K562 (cell line): ENCODE results near the gene EXOC3. TPM values are rescaled to one million over a fixed set of nuclear protein-coding genes. Genes with fewer than 3 reads are reported as not detected.

Source experiments
- BRD9 ChIP-seq: fragments of 450-650 bp; IDR thresholded peaks from 2 replicates; pipeline ENCODE4 v1.6.1; 2018; ENCODE audit warnings: low read depth; ENCODE audit not compliant: partially characterized antibody
- CEBPG ChIP-seq, 3 experiments: fragments of 200-800 bp in 1 of 3; sonication (Bioruptor generic) in 1 of 3; sonication (generic) in 1 of 3; formaldehyde crosslinking in 1 of 3; IDR thresholded peaks in 2 of 3; conservative IDR thresholded peaks in 1 of 3; 2 replicates each; pipeline versions ENCODE4 v1.6.1 to v1.8.0; 2016 to 2022; ENCODE audit warnings: missing compliant biosample characterization in 2 of 3, missing genetic modification characterization in 2 of 3, mild to moderate bottlenecking in 1 of 3, missing genetic modification reagents in 1 of 3
- DIDO1 ChIP-seq: fragments of 450-650 bp; IDR thresholded peaks from 2 replicates; pipeline ENCODE4 v1.6.1; 2016; ENCODE audit warnings: low read depth, missing biosample characterization, missing genetic modification characterization
- E2F8 ChIP-seq: fragments of 450-650 bp; IDR thresholded peaks from 2 replicates; pipeline ENCODE4 v1.7.1; 2018; ENCODE audit warnings: mild to moderate bottlenecking, low read depth; ENCODE audit not compliant: partially characterized antibody
- GTF2A2 ChIP-seq: IDR thresholded peaks from 2 replicates; pipeline ENCODE4 v1.6.1; 2016; ENCODE audit warnings: mild to moderate bottlenecking, missing genetic modification characterization, missing compliant biosample characterization
- GTF2F1 ChIP-seq: IDR thresholded peaks from 2 replicates; pipeline ENCODE4 v1.6.1; 2011; ENCODE audit warnings: low read depth, low read length, improper control_type of control experiment
- HNRNPUL1 ChIP-seq: fragments of 200-400 bp; formaldehyde crosslinking; IDR thresholded peaks from 2 replicates; pipeline ENCODE4 v1.6.1; 2017; ENCODE audit warnings: low read length
- RBM39 ChIP-seq: fragments of 200-400 bp; formaldehyde crosslinking; optimal IDR thresholded peaks from 2 replicates; pipeline ENCODE3; 2018; ENCODE audit warnings: low read depth, low read length
- RFX1 ChIP-seq: fragments of 450-650 bp; IDR thresholded peaks from 2 replicates; pipeline ENCODE4 v1.6.1; 2016; ENCODE audit warnings: mild to moderate bottlenecking, moderate library complexity
- SUPT5H ChIP-seq: fragments of 450-650 bp; IDR thresholded peaks from 2 replicates; pipeline ENCODE4 v1.6.1; 2016
- TCF7L2 ChIP-seq: fragments of 150-350 bp; IDR thresholded peaks from 2 replicates; pipeline ENCODE4 v1.6.1; 2016; ENCODE audit warnings: low read depth, mild to moderate bottlenecking, low read length, moderate library complexity
- XRCC5 ChIP-seq: fragments of 200-400 bp; formaldehyde crosslinking; IDR thresholded peaks from 2 replicates; pipeline ENCODE4 v1.6.1; 2017; ENCODE audit warnings: low read depth, mild to moderate bottlenecking, low read length
- ZKSCAN3 ChIP-seq: fragments of 250-450 bp; sonication (Bioruptor Pico); IDR thresholded peaks from 2 replicates; pipeline ENCODE4 v1.4.0; 2020
- ZNF316 ChIP-seq: fragments of 450-650 bp; IDR thresholded peaks from 2 replicates; pipeline ENCODE4 v1.6.1; 2016
- ZNF551 ChIP-seq: fragments of 250-450 bp; sonication (Bioruptor Pico); IDR thresholded peaks from 2 replicates; pipeline ENCODE4 v1.5.0; 2021; ENCODE audit warnings: mild to moderate bottlenecking, moderate library complexity
- ZNF561 ChIP-seq: fragments of 450-650 bp; formaldehyde crosslinking; conservative IDR thresholded peaks from 2 replicates; pipeline ENCODE4 v1.4.0; 2020; ENCODE audit warnings: mild to moderate bottlenecking, moderate library complexity
- ZNF655 ChIP-seq: fragments of 250-450 bp; sonication (Bioruptor Pico); IDR thresholded peaks from 2 replicates; pipeline ENCODE4 v1.5.0; 2021
- polyA plus RNA-seq, 8 experiments: library from polyadenylated mRNA; depleted of rRNA in 4 of 8; stranded (reverse) in 5 of 8; unstranded in 3 of 8; fragments of >200 nt; fragmentation: Nextera tagmentation in 2 of 8; fragmentation: Illumina TruSeq in 1 of 8; extraction: Ambion mirVana in 2 of 8; extraction: Trizol in 1 of 8; gene quantifications; 2 replicates each; pipeline versions ENCODE4 v1.2.1 to v1.2.3, GENCODE V29; 2011 to 2014; ENCODE audit warnings: inconsistent platforms in 1 of 8, missing spikeins in 1 of 8
- total RNA-seq, 7 experiments: library from RNA; depleted of rRNA in 6 of 7; stranded (reverse); fragments of >200 nt in 6 of 7; fragmentation: Illumina TruSeq in 2 of 7; extraction: Trizol in 2 of 7; gene quantifications; 2 replicates each; pipeline versions ENCODE4 v1.2.1 to v1.2.3, GENCODE V29; 2011 to 2021; ENCODE audit warnings: low replicate concordance in 1 of 7

The EXOC3 gene
- total and polyA plus RNA-seq, 9 of the 15 experiments (the other 6 are each of a cell fraction or from before 2014, with no cell fraction given): 1.4 to 41.9 (median 22.4) TPM

DNA sequence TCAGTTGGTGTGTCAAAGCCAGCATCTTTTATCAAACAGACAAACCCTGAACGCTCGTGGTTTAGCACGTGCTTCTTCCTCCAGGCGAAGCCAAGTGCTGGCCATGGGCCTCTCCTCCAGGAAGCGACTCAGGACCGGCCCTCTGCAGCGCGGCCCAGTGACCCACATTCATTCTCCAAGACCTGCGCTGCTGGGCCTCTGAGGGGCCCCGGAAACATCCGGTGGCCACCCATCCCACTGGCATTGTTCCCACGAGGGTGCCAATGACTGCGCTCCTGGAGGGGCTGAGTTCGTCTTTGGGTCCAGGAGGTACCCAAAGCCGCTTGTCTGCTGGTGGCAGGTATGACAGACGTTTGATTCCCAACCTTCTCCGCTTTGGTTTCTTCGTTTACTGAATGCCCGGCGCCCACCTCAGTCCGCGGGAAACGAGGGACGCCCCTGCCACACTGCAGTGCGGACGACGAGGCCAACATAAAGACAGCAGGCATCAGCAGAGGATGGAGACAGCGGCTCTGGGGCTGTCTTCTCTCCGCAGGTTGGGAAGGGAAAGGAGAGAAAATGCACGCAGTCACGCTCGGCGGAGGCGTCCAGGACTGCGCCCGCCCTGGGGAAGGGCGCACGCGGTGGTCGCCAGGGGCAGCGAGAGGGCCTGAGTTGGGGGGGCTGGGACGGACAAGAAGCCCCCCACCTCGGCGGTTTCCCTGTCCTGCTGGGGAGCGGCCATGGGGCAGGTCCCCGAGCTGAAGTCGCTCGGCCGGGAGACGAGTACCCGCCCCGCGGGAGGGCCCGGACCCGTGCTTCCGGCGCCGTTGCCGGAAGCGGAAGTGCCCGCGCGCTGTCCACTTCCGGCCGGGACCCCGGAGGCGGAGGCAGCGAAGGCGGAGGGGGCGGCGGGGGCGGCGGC is at the start of gene EXOC3 (continued):
- no peak for TF ChIP-seq TCF7L2
- TF ChIP-seq GTF2F1: 0 out of 2 replicates have a peak, but pooled peaks have one; percentile 16
- no peak for TF ChIP-seq RBM39
- no peak for TF ChIP-seq GTF2A2 (tag)
- peak; percentile 89 for TF ChIP-seq E2F8
- no peak for TF ChIP-seq HNRNPUL1
- TF ChIP-seq ZNF655 (CRISPR knock-in tag): no peak
- no peak for TF ChIP-seq ZNF316
- no peak for TF ChIP-seq ZNF561 (CRISPR knock-in tag)
- TF ChIP-seq XRCC5: no peak
- TF ChIP-seq SUPT5H: peak; percentile 89
- peak; percentile 19; the same call in 1 of the 2 replicates for TF ChIP-seq CEBPG (CRISPR knock-in tag; IDR thresholded peaks at IDR 0.05)
- TF ChIP-seq CEBPG (tag; conservative IDR thresholded peaks at IDR 0.05 in 1 of 2, IDR thresholded peaks at IDR 0.05 in 1 of 2): no peak
- no peak for TF ChIP-seq ZNF551
- TF ChIP-seq ZKSCAN3 (CRISPR knock-in tag): no peak
- TF ChIP-seq DIDO1: no peak
- no peak for TF ChIP-seq BRD9
- TF ChIP-seq RFX1: no peak
